LNCAP (cell line): ENCODE measurements around the gene WFDC6.

Experiments used
- TF ChIP-seq, protein P1 (sequence below): fragments of 450-650 bp; IDR thresholded peaks from 2 replicates; pipeline ENCODE4 v1.5.1; 2017; ENCODE audit warnings: mild to moderate bottlenecking

Gene WFDC6

DNA sequence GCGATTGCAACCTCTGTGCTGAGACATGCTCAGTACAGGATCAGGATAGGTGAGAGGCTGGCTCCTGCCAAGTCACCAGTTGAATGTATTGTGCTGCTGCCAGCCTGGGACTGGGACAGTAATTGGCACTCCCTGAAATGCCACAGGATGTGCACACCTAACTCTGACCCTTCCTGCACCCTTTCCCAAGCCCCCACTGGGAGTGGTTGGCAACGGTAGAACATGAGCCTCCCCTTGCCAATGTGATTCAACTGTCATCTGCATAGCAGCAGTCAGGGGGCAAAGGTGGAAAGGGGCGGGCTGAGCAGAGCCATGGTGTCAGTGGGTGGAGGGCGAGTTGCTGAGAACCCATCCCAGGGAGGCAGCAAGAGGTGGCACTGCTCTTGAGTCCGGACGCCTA, 39.3 kb downstream of the WFDC6 start:
- TF ChIP-seq, protein P1, sequence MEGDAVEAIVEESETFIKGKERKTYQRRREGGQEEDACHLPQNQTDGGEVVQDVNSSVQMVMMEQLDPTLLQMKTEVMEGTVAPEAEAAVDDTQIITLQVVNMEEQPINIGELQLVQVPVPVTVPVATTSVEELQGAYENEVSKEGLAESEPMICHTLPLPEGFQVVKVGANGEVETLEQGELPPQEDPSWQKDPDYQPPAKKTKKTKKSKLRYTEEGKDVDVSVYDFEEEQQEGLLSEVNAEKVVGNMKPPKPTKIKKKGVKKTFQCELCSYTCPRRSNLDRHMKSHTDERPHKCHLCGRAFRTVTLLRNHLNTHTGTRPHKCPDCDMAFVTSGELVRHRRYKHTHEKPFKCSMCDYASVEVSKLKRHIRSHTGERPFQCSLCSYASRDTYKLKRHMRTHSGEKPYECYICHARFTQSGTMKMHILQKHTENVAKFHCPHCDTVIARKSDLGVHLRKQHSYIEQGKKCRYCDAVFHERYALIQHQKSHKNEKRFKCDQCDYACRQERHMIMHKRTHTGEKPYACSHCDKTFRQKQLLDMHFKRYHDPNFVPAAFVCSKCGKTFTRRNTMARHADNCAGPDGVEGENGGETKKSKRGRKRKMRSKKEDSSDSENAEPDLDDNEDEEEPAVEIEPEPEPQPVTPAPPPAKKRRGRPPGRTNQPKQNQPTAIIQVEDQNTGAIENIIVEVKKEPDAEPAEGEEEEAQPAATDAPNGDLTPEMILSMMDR = no peak

- TF ChIP-seq, protein P1 = no peak
Observed at GRCh38 chr20:45497971-45498494, 41.2 kb downstream of the WFDC6 start.

DNA sequence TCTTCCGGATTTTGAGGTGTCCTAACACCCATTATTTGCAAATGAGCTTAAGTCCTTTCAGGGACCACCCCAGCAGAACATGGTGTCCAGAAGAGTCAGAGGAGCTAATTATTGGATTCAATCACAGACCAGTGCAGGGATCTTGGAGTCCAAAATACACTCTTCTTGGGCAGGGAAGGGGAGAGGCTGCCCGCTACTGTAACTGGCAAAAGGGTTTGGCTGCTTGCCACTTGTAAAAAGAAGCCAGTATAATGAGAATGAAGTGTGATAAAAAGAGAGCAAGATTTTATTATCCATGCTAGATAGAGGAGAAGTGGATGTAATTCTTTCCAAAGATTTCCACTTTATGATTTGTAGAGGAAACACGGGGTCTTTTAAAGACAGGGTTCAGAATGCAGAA, 43.1 kb downstream of the WFDC6 start:
- TF ChIP-seq, protein P1 = no peak

DNA sequence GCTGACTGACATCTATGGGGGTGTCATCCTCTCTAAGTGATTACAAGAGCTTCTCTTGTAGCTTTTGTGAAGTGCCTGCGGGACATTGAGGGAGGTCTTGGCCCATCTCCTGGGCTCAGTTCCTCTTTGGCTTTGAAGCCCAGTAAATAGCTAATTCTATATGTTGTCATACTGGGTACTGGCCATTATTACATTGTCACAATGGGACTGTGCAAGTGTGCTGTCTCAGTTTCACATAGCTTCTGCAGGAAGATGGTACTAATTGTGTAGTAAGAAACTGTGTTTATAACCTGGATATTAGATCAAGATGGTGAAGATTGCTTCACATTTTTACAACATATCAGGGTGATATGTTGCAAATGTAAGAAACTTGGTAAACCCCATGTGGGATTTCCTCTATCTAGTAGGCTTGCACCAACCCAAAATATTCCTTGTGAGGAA, 43.8 kb downstream of the WFDC6 start:
- TF ChIP-seq, protein P1 = no peak

GRCh38 chr20:45489083-45489531, 50.2 kb downstream of the WFDC6 start:
- TF ChIP-seq, protein P1 = no peak

GRCh38 chr20:45487231-45487635, 52.0 kb downstream of the WFDC6 start:
- TF ChIP-seq, protein P1 = no peak; the same call in 1 of the 2 replicates

DNA sequence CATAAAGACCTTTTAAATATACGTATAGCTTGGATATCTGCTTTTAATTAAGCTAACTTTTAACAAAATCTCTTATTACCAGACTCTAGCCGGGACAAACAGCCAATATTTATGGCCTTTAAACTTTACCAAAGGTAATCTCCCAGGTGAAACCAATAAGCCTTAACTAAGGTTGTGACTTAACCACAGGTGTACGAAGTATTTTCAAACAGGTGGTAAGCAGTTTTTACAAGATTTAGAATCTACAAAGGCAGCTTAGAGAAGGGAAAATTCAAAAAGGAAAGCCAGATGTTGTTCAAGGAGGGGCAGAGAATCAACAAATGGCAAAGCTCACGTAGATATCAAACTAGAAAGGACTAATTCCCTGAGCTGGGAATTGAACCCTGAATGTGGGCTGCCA, 53.9 kb downstream of the WFDC6 start:
- TF ChIP-seq, protein P1 = no peak

- TF ChIP-seq, protein P1 = no peak
Observed at GRCh38 chr20:45484676-45485075, 54.6 kb downstream of the WFDC6 start.
